ENCODE data around the gene GNAL.

The GNAL gene

GRCh38 chr18:11664286-11664685 lies 24.8 kb upstream of the GNAL start:
- TF ChIP-seq, protein P1, sequence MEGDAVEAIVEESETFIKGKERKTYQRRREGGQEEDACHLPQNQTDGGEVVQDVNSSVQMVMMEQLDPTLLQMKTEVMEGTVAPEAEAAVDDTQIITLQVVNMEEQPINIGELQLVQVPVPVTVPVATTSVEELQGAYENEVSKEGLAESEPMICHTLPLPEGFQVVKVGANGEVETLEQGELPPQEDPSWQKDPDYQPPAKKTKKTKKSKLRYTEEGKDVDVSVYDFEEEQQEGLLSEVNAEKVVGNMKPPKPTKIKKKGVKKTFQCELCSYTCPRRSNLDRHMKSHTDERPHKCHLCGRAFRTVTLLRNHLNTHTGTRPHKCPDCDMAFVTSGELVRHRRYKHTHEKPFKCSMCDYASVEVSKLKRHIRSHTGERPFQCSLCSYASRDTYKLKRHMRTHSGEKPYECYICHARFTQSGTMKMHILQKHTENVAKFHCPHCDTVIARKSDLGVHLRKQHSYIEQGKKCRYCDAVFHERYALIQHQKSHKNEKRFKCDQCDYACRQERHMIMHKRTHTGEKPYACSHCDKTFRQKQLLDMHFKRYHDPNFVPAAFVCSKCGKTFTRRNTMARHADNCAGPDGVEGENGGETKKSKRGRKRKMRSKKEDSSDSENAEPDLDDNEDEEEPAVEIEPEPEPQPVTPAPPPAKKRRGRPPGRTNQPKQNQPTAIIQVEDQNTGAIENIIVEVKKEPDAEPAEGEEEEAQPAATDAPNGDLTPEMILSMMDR (IDR thresholded peaks at IDR 0.05; ENCODE audit: low read depth, low read length), result no peak
- DNase-seq (ENCODE audit: extremely low read depth, low read depth), result no peak

- TF ChIP-seq, protein P1 (IDR thresholded peaks at IDR 0.05; ENCODE audit: low read depth, low read length), result no peak
- DNase-seq (ENCODE audit: extremely low read depth, low read depth), result no peak
Measured at GRCh38 chr18:11665146-11665545, 23.9 kb upstream of the GNAL start.

DNA sequence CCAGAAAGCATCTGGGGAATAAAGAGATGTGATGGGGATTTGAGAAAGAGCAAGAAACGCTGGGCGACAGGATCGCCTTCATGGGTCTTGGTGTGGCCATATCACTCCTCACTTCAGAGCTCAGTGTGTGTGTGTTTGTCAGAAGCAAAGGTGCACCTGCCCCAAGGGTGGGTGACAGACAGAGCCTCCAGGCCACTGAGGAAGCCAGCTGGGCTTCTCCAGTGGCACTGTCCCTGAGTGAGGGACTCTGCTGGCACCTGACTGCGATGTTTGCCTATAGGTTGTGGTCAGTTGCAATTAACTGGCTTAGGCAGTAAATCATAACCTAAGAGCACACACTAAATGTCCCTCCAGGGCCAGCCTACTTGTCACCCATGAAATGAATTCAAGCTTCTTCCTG lies 23.5 kb upstream of the GNAL start:
- TF ChIP-seq, protein P1 (IDR thresholded peaks at IDR 0.05; ENCODE audit: low read depth, low read length), result no peak
- no peak for DNase-seq (ENCODE audit: extremely low read depth, low read depth)

- no peak for DNase-seq (ENCODE audit: extremely low read depth, low read depth)
- TF ChIP-seq, protein P1 (IDR thresholded peaks at IDR 0.05; ENCODE audit: low read depth, low read length), result no peak
Measured at GRCh38 chr18:11666176-11666575, 22.9 kb upstream of the GNAL start.

GRCh38 chr18:11666831-11667230 lies 22.2 kb upstream of the GNAL start:
- TF ChIP-seq, protein P1 (IDR thresholded peaks at IDR 0.05; ENCODE audit: low read depth, low read length), result no peak
- DNase-seq (ENCODE audit: extremely low read depth, low read depth), result no peak

DNA sequence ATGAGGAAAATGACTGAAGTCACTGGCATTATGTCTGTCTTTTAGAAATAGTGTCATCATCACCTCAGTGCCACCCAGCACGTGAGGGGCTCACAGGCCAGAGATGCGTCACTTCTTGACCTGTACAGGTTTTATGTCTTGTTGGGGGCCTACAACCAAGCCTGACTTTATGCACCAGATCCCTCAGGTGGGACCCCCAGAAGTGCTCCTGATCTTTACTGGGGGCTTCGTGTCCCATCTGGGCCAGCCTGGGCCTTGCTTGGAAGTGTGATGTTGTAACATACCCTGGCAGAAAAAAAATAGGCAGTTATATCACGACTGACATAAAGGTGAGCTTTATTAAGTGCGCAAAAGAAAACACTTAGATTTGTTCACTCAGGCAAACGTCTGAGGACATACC lies 21.5 kb upstream of the GNAL start:
- no peak for DNase-seq (ENCODE audit: extremely low read depth, low read depth)
- TF ChIP-seq, protein P1 (IDR thresholded peaks at IDR 0.05; ENCODE audit: low read depth, low read length), result no peak

GRCh38 chr18:11668441-11669169 lies 20.5 kb upstream of the GNAL start:
- TF ChIP-seq, protein P1 (IDR thresholded peaks at IDR 0.05; ENCODE audit: low read depth, low read length), result no peak
- DNase-seq (ENCODE audit: extremely low read depth, low read depth), result no peak
